DND-41 (cell line): ENCODE data around the gene ILK.

Experiments used
- ATAC-seq: fragments of 200-7000 bp; cut with Tn5 transposase; 3 replicates; pipeline ENCODE4 v1.9.1; 2021; ENCODE audit warnings: low read depth; ENCODE audit not compliant: insufficient read depth
- DNase-seq: peaks from one replicate; pipeline ENCODE4 v3.0.0-alpha.2; 2020
- H2AFZ ChIP-seq: 2 replicates; pipeline ENCODE4 v1.6.0; 2012; ENCODE audit warnings: low read depth, low read length
- H3K27ac ChIP-seq: 2 replicates; pipeline ENCODE4 v1.5.1; 2012; ENCODE audit warnings: low read length, inconsistent platforms
- H3K27me3 ChIP-seq: fragments of 200-600 bp; sonication (generic); 2 replicates; pipeline ENCODE4 v1.6.0; 2012; ENCODE audit warnings: low read length, mild to moderate bottlenecking, inconsistent platforms; ENCODE audit not compliant: insufficient read depth, poor library complexity
- H3K36me3 ChIP-seq: 2 replicates; pipeline ENCODE4 v1.5.1; 2012; ENCODE audit warnings: low read length, inconsistent platforms; ENCODE audit not compliant: insufficient read depth
- H3K4me1 ChIP-seq: 2 replicates; pipeline ENCODE4 v1.5.1; 2012; ENCODE audit warnings: mild to moderate bottlenecking, low read length; ENCODE audit not compliant: insufficient read depth
- H3K4me2 ChIP-seq: 2 replicates; pipeline ENCODE4 v1.6.0; 2012; ENCODE audit warnings: mild to moderate bottlenecking, moderate library complexity, low read length, inconsistent platforms; ENCODE audit not compliant: insufficient read depth
- H3K4me3 ChIP-seq, 2 experiments: fragments of 200-600 bp in 1 of 2; shearing (Covaris generic) in 1 of 2; 2 replicates each; pipeline ENCODE4 v1.5.1; 2012 to 2016; ENCODE audit warnings: inconsistent platforms in 2 of 2, low read length in 2 of 2, mild to moderate bottlenecking in 2 of 2, low read depth in 1 of 2, moderate library complexity in 1 of 2
- H3K79me2 ChIP-seq: 2 replicates; pipeline ENCODE4 v1.6.0; 2012; ENCODE audit warnings: low read length, inconsistent platforms; ENCODE audit not compliant: insufficient read depth
- H3K9ac ChIP-seq: 2 replicates; pipeline ENCODE4 v1.6.0; 2012; ENCODE audit warnings: low read depth, mild to moderate bottlenecking, inconsistent platforms, low read length, moderate library complexity
- H3K9me3 ChIP-seq: 2 replicates; pipeline ENCODE4 v1.5.1; 2012; ENCODE audit warnings: low read length, moderate library complexity, mild to moderate bottlenecking, inconsistent platforms; ENCODE audit not compliant: insufficient read depth, severe bottlenecking
- H4K20me1 ChIP-seq: 2 replicates; pipeline ENCODE4 v1.6.0; 2012; ENCODE audit warnings: low read length; ENCODE audit not compliant: insufficient read depth
- CTCF ChIP-seq: IDR thresholded peaks from 2 replicates; pipeline ENCODE4 v1.5.1; 2012; ENCODE audit warnings: borderline replicate concordance, low read length, moderate library complexity, mild to moderate bottlenecking; ENCODE audit not compliant: poor library complexity, severe bottlenecking; ENCODE audit errors: extremely low read depth
- EZH2 ChIP-seq: IDR thresholded peaks from 3 replicates; pipeline ENCODE4 v1.6.1; 2012; ENCODE audit warnings: borderline replicate concordance, low read depth, mild to moderate bottlenecking, moderate library complexity, low read length, inconsistent platforms; ENCODE audit not compliant: severe bottlenecking

Gene ILK

GRCh38 chr11:6652182-6652581 is 48.6 kb downstream of the ILK start:
- Histone ChIP-seq H3K9ac (no peak overlapping the region), H3K4me2 (no peak overlapping the region), H3K27ac (no peak overlapping the region), H3K9me3 (no peaks in the 10 kb centered on the region), H3K36me3 (no peaks in the 10 kb centered on the region), H3K79me2 (no peaks in the 10 kb centered on the region), H3K4me3 (no peak overlapping the region), H2AFZ (no peak overlapping the region), H4K20me1 (no peaks in the 10 kb centered on the region), H3K4me1 (no peaks in the 10 kb centered on the region), H3K27me3 (peaks cover 5% of the 10 kb centered on the region)
- DNase-seq = no peak
- no peak for TF ChIP-seq EZH2
- no peak for TF ChIP-seq CTCF
- no peak for ATAC-seq

- Histone ChIP-seq H3K4me1 (no peaks in the 10 kb centered on the region), H2AFZ (no peak overlapping the region), H3K4me3 (no peak overlapping the region), H3K4me2 (no peak overlapping the region), H3K79me2 (no peaks in the 10 kb centered on the region), H3K27ac (no peak overlapping the region), H3K27me3 (peaks cover 5% of the 10 kb centered on the region), H3K9me3 (no peaks in the 10 kb centered on the region), H3K36me3 (no peaks in the 10 kb centered on the region), H3K9ac (no peak overlapping the region), H4K20me1 (no peaks in the 10 kb centered on the region)
- no peak for DNase-seq
- no peak for ATAC-seq
- TF ChIP-seq EZH2 = no peak
- no peak for TF ChIP-seq CTCF
These were observed 49.5 kb downstream of the ILK start for GRCh38 chr11:6653097-6653496.

GRCh38 chr11:6653656-6654055 is 50.1 kb downstream of the ILK start:
- DNase-seq (no peak), ATAC-seq (no peak)
- Histone ChIP-seq H3K27me3 (peaks cover 5% of the 10 kb centered on the region), H4K20me1 (no peaks in the 10 kb centered on the region), H3K4me1 (no peaks in the 10 kb centered on the region), H3K36me3 (no peaks in the 10 kb centered on the region), H3K4me2 (no peak overlapping the region), H3K79me2 (no peaks in the 10 kb centered on the region), H3K4me3 (no peak overlapping the region), H2AFZ (no peak overlapping the region), H3K27ac (no peak overlapping the region), H3K9me3 (no peaks in the 10 kb centered on the region), H3K9ac (no peak overlapping the region)
- no peak for TF ChIP-seq CTCF
- TF ChIP-seq EZH2 = no peak

- no peaks in the 10 kb centered on the region for H4K20me1 ChIP-seq
- no peak overlapping the region for H3K4me2 ChIP-seq
- ATAC-seq = no peak
- H3K9me3 ChIP-seq = no peaks in the 10 kb centered on the region
- H3K36me3 ChIP-seq = no peaks in the 10 kb centered on the region
- H3K9ac ChIP-seq = no peak overlapping the region
- no peak overlapping the region for H2AFZ ChIP-seq
- H3K27me3 ChIP-seq = peaks cover 5% of the 10 kb centered on the region
- H3K4me3 ChIP-seq = no peak overlapping the region
- H3K4me1 ChIP-seq = no peaks in the 10 kb centered on the region
- DNase-seq = no peak
- no peak overlapping the region for H3K27ac ChIP-seq
- no peaks in the 10 kb centered on the region for H3K79me2 ChIP-seq
- TF ChIP-seq CTCF = no peak
- TF ChIP-seq EZH2 = no peak
These were observed 50.9 kb downstream of the ILK start for GRCh38 chr11:6654281-6655019.
